ENCODE data around the gene CNTNAP2.
"Not testable (repeated sequence)": the region's sequence is repeated elsewhere in the genome, so short reads cannot be mapped to it uniquely, and the experiment has no call there.

The CNTNAP2 gene

DNA sequence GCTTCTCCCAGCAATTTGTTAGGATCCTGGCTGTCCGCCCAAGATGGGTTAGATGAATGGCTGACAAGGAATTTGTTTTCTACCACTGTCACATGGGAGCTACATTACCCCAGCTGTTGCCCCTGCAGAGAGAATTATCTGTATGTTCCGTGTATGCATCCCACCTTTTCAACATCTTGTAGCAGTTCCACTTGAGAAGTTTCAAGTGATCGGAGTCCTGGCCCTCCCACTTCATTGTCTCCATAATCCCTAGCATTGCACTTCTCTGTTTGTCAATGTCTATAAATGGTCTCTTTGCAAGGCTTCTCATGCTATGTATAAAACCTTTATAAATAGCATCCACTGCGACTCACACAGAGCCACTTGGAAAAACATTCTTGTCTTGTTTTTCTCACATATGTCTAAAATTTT, 972.5 kb downstream of the CNTNAP2 start:
- H3K9ac ChIP-seq (ENCODE audit: low read depth in 1 of 2, low read length in 2 of 2), result no peak overlapping the region
- no peaks in the 10 kb centered on the region for H3K4me1 ChIP-seq (ENCODE audit: control insufficient read depth in 2 of 2, insufficient read depth in 2 of 2, low read length in 2 of 2)
- H3K4me3 ChIP-seq (ENCODE audit: low read length in 2 of 2), result no peak overlapping the region
- H3K36me3 ChIP-seq (ENCODE audit: control insufficient read depth in 2 of 2, insufficient read depth in 2 of 2, low read length in 2 of 2), result no peaks in the 10 kb centered on the region
- no peak overlapping the region for H3K27ac ChIP-seq (ENCODE audit: low read depth in 2 of 2, low read length in 2 of 2)
- H3K9me3 ChIP-seq (ENCODE audit: control insufficient read depth in 2 of 2, low read length in 2 of 2), result no peaks in the 10 kb centered on the region
- no peaks in the 10 kb centered on the region for H3K27me3 ChIP-seq (ENCODE audit: control insufficient read depth in 2 of 2, insufficient read depth in 2 of 2, low read length in 2 of 2)

DNA sequence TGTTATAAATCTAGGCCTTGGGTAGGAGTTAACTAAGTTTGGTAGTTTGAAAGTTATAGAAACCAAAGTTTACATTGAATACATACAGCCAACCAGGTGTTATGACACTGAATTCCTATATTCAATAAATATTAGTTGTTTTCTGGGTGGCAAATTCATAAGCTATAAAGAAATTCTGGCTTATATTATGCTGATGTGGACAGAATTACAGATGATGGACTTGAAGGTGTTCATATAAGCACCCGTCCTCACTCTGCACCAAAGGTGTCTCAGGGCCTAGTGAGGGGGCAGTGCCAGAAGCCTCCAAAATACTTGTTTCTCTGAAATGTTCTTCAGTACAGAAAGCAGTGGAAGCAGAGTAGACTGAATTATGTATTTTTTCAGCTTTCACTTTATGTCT, 973.0 kb downstream of the CNTNAP2 start:
- H3K27me3 ChIP-seq (ENCODE audit: control insufficient read depth in 2 of 2, insufficient read depth in 2 of 2, low read length in 2 of 2), result no peaks in the 10 kb centered on the region
- H3K27ac ChIP-seq (ENCODE audit: low read depth in 2 of 2, low read length in 2 of 2), result no peak overlapping the region
- no peak overlapping the region for H3K9ac ChIP-seq (ENCODE audit: low read depth in 1 of 2, low read length in 2 of 2)
- no peaks in the 10 kb centered on the region for H3K9me3 ChIP-seq (ENCODE audit: control insufficient read depth in 2 of 2, low read length in 2 of 2)
- no peaks in the 10 kb centered on the region for H3K4me1 ChIP-seq (ENCODE audit: control insufficient read depth in 2 of 2, insufficient read depth in 2 of 2, low read length in 2 of 2)
- H3K36me3 ChIP-seq (ENCODE audit: control insufficient read depth in 2 of 2, insufficient read depth in 2 of 2, low read length in 2 of 2), result no peaks in the 10 kb centered on the region
- no peak overlapping the region for H3K4me3 ChIP-seq (ENCODE audit: low read length in 2 of 2)

DNA sequence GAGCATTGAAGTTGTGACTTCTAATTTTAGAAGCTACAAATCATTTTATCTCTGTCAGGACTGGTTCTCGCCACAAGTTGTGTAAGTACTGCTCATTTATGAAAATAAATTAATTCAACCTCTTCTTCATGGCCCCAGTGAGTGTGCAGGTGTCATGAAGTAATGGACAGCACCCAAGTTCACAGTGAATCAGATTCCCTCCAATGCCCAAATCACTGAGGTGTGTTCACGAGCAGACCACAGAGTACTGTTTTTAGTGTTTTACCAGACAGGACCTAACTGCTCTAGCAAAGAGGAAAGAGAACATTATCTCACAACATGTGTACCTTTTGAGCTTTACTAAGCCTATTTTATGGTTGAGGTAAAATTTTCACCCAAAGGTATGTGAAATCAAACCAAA, 980.0 kb downstream of the CNTNAP2 start:
- no peaks in the 10 kb centered on the region for H3K36me3 ChIP-seq (ENCODE audit: control insufficient read depth in 2 of 2, insufficient read depth in 2 of 2, low read length in 2 of 2)
- H3K27ac ChIP-seq (ENCODE audit: low read depth in 2 of 2, low read length in 2 of 2), result no peak overlapping the region
- H3K27me3 ChIP-seq (ENCODE audit: control insufficient read depth in 2 of 2, insufficient read depth in 2 of 2, low read length in 2 of 2), result no peaks in the 10 kb centered on the region
- H3K9ac ChIP-seq (ENCODE audit: low read depth in 1 of 2, low read length in 2 of 2), result no peak overlapping the region
- peaks cover 0 to 5% of the 10 kb centered on the region in 2 donors for H3K9me3 ChIP-seq (ENCODE audit: control insufficient read depth in 2 of 2, low read length in 2 of 2)
- H3K4me3 ChIP-seq (ENCODE audit: low read length in 2 of 2), result no peak overlapping the region
- no peaks in the 10 kb centered on the region for H3K4me1 ChIP-seq (ENCODE audit: control insufficient read depth in 2 of 2, insufficient read depth in 2 of 2, low read length in 2 of 2)

DNA sequence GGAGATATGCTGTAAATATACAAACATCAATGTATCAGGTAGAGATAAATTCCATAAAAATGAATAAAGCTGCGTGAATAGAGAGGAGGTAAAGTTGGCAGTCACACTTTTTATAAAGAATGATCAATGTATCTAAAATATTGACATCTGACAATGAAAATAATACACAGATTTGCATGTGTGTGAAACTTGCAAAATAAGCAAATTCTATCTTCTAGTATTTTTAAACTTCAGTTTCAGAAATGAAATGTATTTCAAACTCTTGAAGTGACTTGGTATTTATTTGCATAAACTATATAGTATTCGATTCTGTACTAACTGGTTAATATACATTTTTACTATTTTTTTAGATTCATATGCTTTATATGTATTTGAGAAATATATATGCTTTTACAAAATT, 986.6 kb downstream of the CNTNAP2 start:
- peaks cover 0 to 2% of the 10 kb centered on the region in 2 donors for H3K9me3 ChIP-seq (ENCODE audit: control insufficient read depth in 2 of 2, low read length in 2 of 2)
- no peaks in the 10 kb centered on the region for H3K4me1 ChIP-seq (ENCODE audit: control insufficient read depth in 2 of 2, insufficient read depth in 2 of 2, low read length in 2 of 2)
- no peak overlapping the region for H3K4me3 ChIP-seq (ENCODE audit: low read length in 2 of 2)
- no peak overlapping the region for H3K27ac ChIP-seq (ENCODE audit: low read depth in 2 of 2, low read length in 2 of 2)
- no peaks in the 10 kb centered on the region for H3K36me3 ChIP-seq (ENCODE audit: control insufficient read depth in 2 of 2, insufficient read depth in 2 of 2, low read length in 2 of 2)
- H3K9ac ChIP-seq (ENCODE audit: low read depth in 1 of 2, low read length in 2 of 2), result no peak overlapping the region
- H3K27me3 ChIP-seq (ENCODE audit: control insufficient read depth in 2 of 2, insufficient read depth in 2 of 2, low read length in 2 of 2), result no peaks in the 10 kb centered on the region

DNA sequence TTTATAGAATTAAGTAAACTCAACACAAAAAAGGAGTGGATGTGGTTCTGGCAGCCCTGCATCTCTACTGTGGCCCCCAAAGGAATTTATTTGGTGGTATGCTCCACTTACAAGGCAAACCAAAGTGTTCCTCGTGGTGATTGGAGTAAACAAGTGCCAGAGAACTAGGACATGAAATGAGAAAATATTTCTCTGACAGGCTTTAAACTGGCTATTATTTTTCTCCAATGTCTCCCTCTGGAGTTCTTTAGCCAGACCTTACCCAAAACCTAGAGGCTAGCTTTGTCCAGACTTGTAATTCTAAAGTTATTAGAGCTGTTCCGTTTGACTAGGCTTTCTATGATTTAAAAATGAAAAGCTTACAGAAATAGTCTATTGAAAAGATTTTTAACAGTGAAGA, 990.1 kb downstream of the CNTNAP2 start:
- H3K4me1 ChIP-seq (ENCODE audit: control insufficient read depth in 2 of 2, insufficient read depth in 2 of 2, low read length in 2 of 2), result no peaks in the 10 kb centered on the region
- no peak overlapping the region for H3K4me3 ChIP-seq (ENCODE audit: low read length in 2 of 2)
- no peak overlapping the region for H3K27ac ChIP-seq (ENCODE audit: low read depth in 2 of 2, low read length in 2 of 2)
- H3K27me3 ChIP-seq (ENCODE audit: control insufficient read depth in 2 of 2, insufficient read depth in 2 of 2, low read length in 2 of 2), result no peaks in the 10 kb centered on the region
- H3K36me3 ChIP-seq (ENCODE audit: control insufficient read depth in 2 of 2, insufficient read depth in 2 of 2, low read length in 2 of 2), result no peaks in the 10 kb centered on the region
- H3K9me3 ChIP-seq (ENCODE audit: control insufficient read depth in 2 of 2, low read length in 2 of 2), result peaks cover 0 to 3% of the 10 kb centered on the region in 2 donors
- H3K9ac ChIP-seq (ENCODE audit: low read depth in 1 of 2, low read length in 2 of 2), result no peak overlapping the region

DNA sequence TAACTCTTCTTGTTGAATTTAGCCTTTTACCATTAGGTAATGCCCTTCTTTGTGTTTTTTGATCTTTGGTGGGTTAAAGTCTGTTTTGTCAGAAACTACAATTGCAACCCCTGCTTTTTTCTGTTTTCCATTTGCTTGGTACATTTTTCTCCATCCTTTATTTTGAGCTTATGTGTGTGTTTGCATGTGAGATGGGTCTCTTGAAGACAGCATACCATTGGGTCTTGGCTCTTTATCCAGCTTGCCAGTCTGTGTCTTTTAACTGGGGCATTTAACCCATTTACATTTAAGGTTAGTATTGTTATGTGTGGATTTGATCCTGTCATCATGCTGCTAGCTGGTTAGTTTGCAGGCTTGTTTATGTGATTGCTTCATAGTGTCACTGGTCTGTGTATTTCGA, 997.9 kb downstream of the CNTNAP2 start:
- H3K36me3 ChIP-seq (ENCODE audit: control insufficient read depth in 2 of 2, insufficient read depth in 2 of 2, low read length in 2 of 2); H3K9me3 ChIP-seq (ENCODE audit: control insufficient read depth in 2 of 2, low read length in 2 of 2): not testable (repeated sequence)

DNA sequence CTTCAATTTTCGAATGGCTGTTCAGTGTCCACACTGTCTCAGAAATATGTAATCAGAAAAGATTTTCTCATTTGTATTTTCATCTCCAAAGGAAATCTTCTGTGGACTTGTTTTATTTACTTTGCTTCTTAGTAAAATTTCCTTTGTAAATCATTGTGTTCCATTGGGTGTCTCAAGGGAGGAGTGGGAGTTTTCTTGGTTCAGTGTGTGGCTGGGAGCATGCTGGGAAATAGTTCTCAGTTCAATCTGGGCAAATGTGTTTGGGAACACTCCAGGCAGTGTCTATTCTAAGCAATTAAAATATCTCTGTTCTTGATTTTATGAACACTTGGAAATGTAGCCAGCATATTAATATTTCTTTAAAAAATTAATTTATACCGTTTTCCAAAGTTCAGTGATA, 1019.8 kb downstream of the CNTNAP2 start:
- Histone ChIP-seq H3K9ac (ENCODE audit: low read depth in 1 of 2, low read length in 2 of 2) (no peak overlapping the region), H3K36me3 (ENCODE audit: control insufficient read depth in 2 of 2, insufficient read depth in 2 of 2, low read length in 2 of 2) (no peaks in the 10 kb centered on the region), H3K4me3 (ENCODE audit: low read length in 2 of 2) (no peak overlapping the region), H3K27ac (ENCODE audit: low read depth in 2 of 2, low read length in 2 of 2) (no peak overlapping the region), H3K4me1 (ENCODE audit: control insufficient read depth in 2 of 2, insufficient read depth in 2 of 2, low read length in 2 of 2) (no peaks in the 10 kb centered on the region), H3K27me3 (ENCODE audit: control insufficient read depth in 2 of 2, insufficient read depth in 2 of 2, low read length in 2 of 2) (no peaks in the 10 kb centered on the region), H3K9me3 (ENCODE audit: control insufficient read depth in 2 of 2, low read length in 2 of 2) (peaks cover 0 to 2% of the 10 kb centered on the region in 2 donors)

More for the DNA sequence above, 997.9 kb downstream of the CNTNAP2 start:
- H3K4me1 ChIP-seq (ENCODE audit: control insufficient read depth in 2 of 2, insufficient read depth in 2 of 2, low read length in 2 of 2); H3K27me3 ChIP-seq (ENCODE audit: control insufficient read depth in 2 of 2, insufficient read depth in 2 of 2, low read length in 2 of 2); H3K9ac ChIP-seq (ENCODE audit: low read depth in 1 of 2, low read length in 2 of 2); H3K27ac ChIP-seq (ENCODE audit: low read depth in 2 of 2, low read length in 2 of 2); H3K4me3 ChIP-seq (ENCODE audit: low read length in 2 of 2): not testable (repeated sequence)

DNA sequence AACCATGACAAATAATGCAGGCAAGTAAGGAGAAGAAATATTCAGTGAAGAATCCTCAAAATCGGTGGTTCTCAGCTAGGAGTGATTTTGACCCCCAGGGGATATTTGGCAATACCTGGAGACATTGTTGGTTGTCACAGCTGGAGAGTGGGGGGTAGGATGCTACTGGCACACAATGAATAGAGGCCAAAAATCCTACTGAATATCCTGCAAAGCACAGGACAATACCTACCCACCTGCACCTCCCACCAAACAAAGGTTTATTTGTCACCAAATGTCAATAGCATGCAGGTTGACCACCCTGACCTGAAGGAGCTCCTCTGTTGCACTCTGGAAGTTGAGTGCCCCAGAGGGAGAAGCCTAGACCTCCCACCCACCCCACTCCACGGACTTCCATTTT, 1028.6 kb downstream of the CNTNAP2 start:
- H3K36me3 ChIP-seq (ENCODE audit: control insufficient read depth in 2 of 2, insufficient read depth in 2 of 2, low read length in 2 of 2), result no peaks in the 10 kb centered on the region
- no peaks in the 10 kb centered on the region for H3K4me1 ChIP-seq (ENCODE audit: control insufficient read depth in 2 of 2, insufficient read depth in 2 of 2, low read length in 2 of 2)
- H3K9ac ChIP-seq (ENCODE audit: low read depth in 1 of 2, low read length in 2 of 2), result no peak overlapping the region
- H3K27me3 ChIP-seq (ENCODE audit: control insufficient read depth in 2 of 2, insufficient read depth in 2 of 2, low read length in 2 of 2), result no peaks in the 10 kb centered on the region
- H3K27ac ChIP-seq (ENCODE audit: low read depth in 2 of 2, low read length in 2 of 2), result no peak overlapping the region
- H3K9me3 ChIP-seq (ENCODE audit: control insufficient read depth in 2 of 2, low read length in 2 of 2), result peaks cover 0 to 3% of the 10 kb centered on the region in 2 donors
- H3K4me3 ChIP-seq (ENCODE audit: low read length in 2 of 2), result no peak overlapping the region

DNA sequence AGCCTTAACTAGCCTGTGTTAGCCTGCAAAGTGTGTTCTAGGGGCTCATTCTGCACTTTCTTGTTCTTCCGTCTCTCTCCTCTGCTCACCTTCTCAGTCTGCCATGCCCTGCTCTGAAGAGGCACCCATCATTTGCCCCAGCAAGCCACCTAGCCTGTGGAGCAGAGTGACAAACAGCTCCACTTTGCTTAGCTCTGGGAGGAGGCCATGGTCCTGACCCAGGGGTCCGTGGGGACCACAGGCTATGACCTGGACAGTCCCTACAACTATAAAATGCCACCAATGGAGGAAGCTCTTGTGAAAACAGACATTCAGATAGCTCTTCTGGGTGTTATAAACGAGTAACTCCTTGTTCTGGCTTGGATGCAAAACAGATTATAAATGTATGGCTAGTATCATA, 1029.6 kb downstream of the CNTNAP2 start:
- no peaks in the 10 kb centered on the region for H3K4me1 ChIP-seq (ENCODE audit: control insufficient read depth in 2 of 2, insufficient read depth in 2 of 2, low read length in 2 of 2)
- no peak overlapping the region for H3K9ac ChIP-seq (ENCODE audit: low read depth in 1 of 2, low read length in 2 of 2)
- H3K9me3 ChIP-seq (ENCODE audit: control insufficient read depth in 2 of 2, low read length in 2 of 2), result peaks cover 0 to 3% of the 10 kb centered on the region in 2 donors
- no peaks in the 10 kb centered on the region for H3K36me3 ChIP-seq (ENCODE audit: control insufficient read depth in 2 of 2, insufficient read depth in 2 of 2, low read length in 2 of 2)
- H3K4me3 ChIP-seq (ENCODE audit: low read length in 2 of 2), result no peak overlapping the region
- H3K27ac ChIP-seq (ENCODE audit: low read depth in 2 of 2, low read length in 2 of 2), result no peak overlapping the region
- H3K27me3 ChIP-seq (ENCODE audit: control insufficient read depth in 2 of 2, insufficient read depth in 2 of 2, low read length in 2 of 2), result no peaks in the 10 kb centered on the region

DNA sequence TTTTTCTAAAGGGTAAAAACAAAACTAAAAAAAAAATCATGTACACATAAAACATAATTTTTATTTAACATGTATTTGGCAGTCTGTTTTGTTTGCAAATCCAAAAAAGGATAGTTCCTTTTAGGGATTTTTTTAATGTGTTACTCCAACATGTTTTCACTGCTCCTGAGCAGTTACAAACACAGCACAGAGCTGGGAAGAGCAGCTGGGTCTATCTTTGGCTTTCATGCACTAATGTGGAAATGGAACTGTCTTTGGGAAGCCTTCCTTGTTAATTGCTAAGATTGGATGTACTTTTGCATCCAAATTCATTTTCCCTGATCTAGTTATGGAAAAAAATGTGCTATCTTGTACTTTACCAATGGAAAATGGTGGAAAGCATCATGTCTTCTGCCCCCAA, 1035.1 kb downstream of the CNTNAP2 start:
- Histone ChIP-seq H3K4me3 (ENCODE audit: low read length in 2 of 2) (no peak overlapping the region), H3K27me3 (ENCODE audit: control insufficient read depth in 2 of 2, insufficient read depth in 2 of 2, low read length in 2 of 2) (no peaks in the 10 kb centered on the region), H3K4me1 (ENCODE audit: control insufficient read depth in 2 of 2, insufficient read depth in 2 of 2, low read length in 2 of 2) (no peaks in the 10 kb centered on the region), H3K9me3 (ENCODE audit: control insufficient read depth in 2 of 2, low read length in 2 of 2) (peaks cover 0 to 3% of the 10 kb centered on the region in 2 donors), H3K27ac (ENCODE audit: low read depth in 2 of 2, low read length in 2 of 2) (no peak overlapping the region), H3K36me3 (ENCODE audit: control insufficient read depth in 2 of 2, insufficient read depth in 2 of 2, low read length in 2 of 2) (no peaks in the 10 kb centered on the region), H3K9ac (ENCODE audit: low read depth in 1 of 2, low read length in 2 of 2) (no peak overlapping the region)

DNA sequence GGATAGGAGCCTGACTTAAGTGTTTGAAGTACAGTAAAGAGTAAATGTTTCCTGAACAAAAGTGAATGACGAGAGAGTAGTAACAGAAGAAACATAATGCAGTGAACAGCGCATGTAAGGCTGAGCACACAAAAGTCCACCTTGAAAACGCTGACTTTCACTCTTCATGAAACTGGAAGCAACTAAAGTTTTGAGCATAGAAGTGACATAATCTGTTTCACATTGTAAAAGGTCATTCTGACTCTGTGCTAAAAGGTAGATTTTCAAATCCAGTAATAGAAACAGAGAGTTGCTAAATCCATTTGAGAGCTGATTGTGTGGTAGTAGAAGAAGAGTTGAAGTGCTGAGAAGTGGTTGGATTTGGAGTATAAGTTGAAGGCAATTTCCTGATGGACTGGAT, 1037.0 kb downstream of the CNTNAP2 start:
- H3K9ac ChIP-seq (ENCODE audit: low read depth in 1 of 2, low read length in 2 of 2), result no peak overlapping the region
- no peak overlapping the region for H3K27ac ChIP-seq (ENCODE audit: low read depth in 2 of 2, low read length in 2 of 2)
- no peaks in the 10 kb centered on the region for H3K9me3 ChIP-seq (ENCODE audit: control insufficient read depth in 2 of 2, low read length in 2 of 2)
- no peak overlapping the region for H3K4me3 ChIP-seq (ENCODE audit: low read length in 2 of 2)
- no peaks in the 10 kb centered on the region for H3K36me3 ChIP-seq (ENCODE audit: control insufficient read depth in 2 of 2, insufficient read depth in 2 of 2, low read length in 2 of 2)
- no peaks in the 10 kb centered on the region for H3K4me1 ChIP-seq (ENCODE audit: control insufficient read depth in 2 of 2, insufficient read depth in 2 of 2, low read length in 2 of 2)
- no peaks in the 10 kb centered on the region for H3K27me3 ChIP-seq (ENCODE audit: control insufficient read depth in 2 of 2, insufficient read depth in 2 of 2, low read length in 2 of 2)
